T-helper 17 cell (primary cell): ENCODE results near the gene MIA3. TPM values are rescaled to one million over a fixed set of nuclear protein-coding genes. Genes with fewer than 3 reads are reported as not detected.

ENCODE experiments used
- ATAC-seq: fragments of 150-1000 bp; cut with Tn5 transposase; 2 replicates; pipeline ENCODE4 v1.10.0; 2021; ENCODE audit warnings: mild to moderate bottlenecking, moderate library complexity
- DNase-seq, 3 donors: peaks; one replicate each; pipeline versions ENCODE4 v3.0.0 to v3.0.0-alpha.2; 2020 to 2021
- H3K9me3 ChIP-seq: one replicate; pipeline ENCODE4 v1.7.0; 2013; ENCODE audit warnings: low read length, mild to moderate bottlenecking; ENCODE audit not compliant: control insufficient read depth, poor library complexity, severe bottlenecking
- H3K27ac Mint-ChIP-seq: one replicate; pipeline ENCODE4 v1.8.0; 2022; ENCODE audit warnings: mild to moderate bottlenecking, moderate library complexity, mixed read lengths
- H3K27me3 Mint-ChIP-seq: one replicate; pipeline ENCODE4 v1.8.0; 2022; ENCODE audit warnings: mixed read lengths
- H3K36me3 Mint-ChIP-seq: one replicate; pipeline ENCODE4 v1.8.0; 2022; ENCODE audit warnings: low read depth, mixed read lengths
- H3K4me1 Mint-ChIP-seq: one replicate; pipeline ENCODE4 v1.8.0; 2022; ENCODE audit warnings: mild to moderate bottlenecking, mixed read lengths
- H3K4me3 Mint-ChIP-seq: one replicate; pipeline ENCODE4 v1.8.0; 2022; ENCODE audit warnings: mild to moderate bottlenecking, moderate library complexity, mixed read lengths
- total RNA-seq, 4 donors: library from RNA in 2 of 4; stranded (reverse) in 2 of 4; gene quantifications; one replicate each; pipeline ENCODE4 v1.2.3 and lab custom pipeline; 2022 to 2026

Gene MIA3
- total RNA-seq, 2 donors from 2014 or later: 83.2 to 102 TPM

GRCh38 chr1:222629921-222630535, 12.1 kb downstream of the MIA3 start:
- ATAC-seq (no peak), DNase-seq (no peak)
- no peaks in the 10 kb centered on the region for H3K9me3 ChIP-seq
- Mint-ChIP-seq H3K4me3 (no peak overlapping the region), H3K36me3 (peaks cover 11% of the 10 kb centered on the region), H3K4me1 (peaks cover 14% of the 10 kb centered on the region), H3K27me3 (no peaks in the 10 kb centered on the region), H3K27ac (no peak overlapping the region)

GRCh38 chr1:222631611-222632208, 13.8 kb downstream of the MIA3 start:
- DNase-seq (no peak), ATAC-seq (no peak)
- Mint-ChIP-seq H3K36me3 (peaks cover 13% of the 10 kb centered on the region), H3K4me3 (no peak overlapping the region), H3K27ac (peak overlapping the region; percentile 37), H3K27me3 (no peaks in the 10 kb centered on the region), H3K4me1 (peaks cover 15% of the 10 kb centered on the region)
- H3K9me3 ChIP-seq: no peaks in the 10 kb centered on the region

GRCh38 chr1:222632749-222633148, 14.9 kb downstream of the MIA3 start:
- Mint-ChIP-seq H3K4me1 (peaks cover 18% of the 10 kb centered on the region), H3K4me3 (no peak overlapping the region), H3K27ac (peak overlapping the region; percentile 72), H3K36me3 (peaks cover 17% of the 10 kb centered on the region), H3K27me3 (no peaks in the 10 kb centered on the region)
- ATAC-seq (no peak), DNase-seq (no peak)
- no peaks in the 10 kb centered on the region for H3K9me3 ChIP-seq

GRCh38 chr1:222634180-222635013, 16.5 kb downstream of the MIA3 start:
- no peaks in the 10 kb centered on the region for H3K9me3 ChIP-seq
- Mint-ChIP-seq H3K27me3 (no peaks in the 10 kb centered on the region), H3K36me3 (peaks cover 11% of the 10 kb centered on the region), H3K27ac (no peak overlapping the region), H3K4me3 (no peak overlapping the region), H3K4me1 (peaks cover 16% of the 10 kb centered on the region)
- peak in 2 of 3 donors; percentile 10 to 67 for DNase-seq
- peak; percentile 96 for ATAC-seq

DNA sequence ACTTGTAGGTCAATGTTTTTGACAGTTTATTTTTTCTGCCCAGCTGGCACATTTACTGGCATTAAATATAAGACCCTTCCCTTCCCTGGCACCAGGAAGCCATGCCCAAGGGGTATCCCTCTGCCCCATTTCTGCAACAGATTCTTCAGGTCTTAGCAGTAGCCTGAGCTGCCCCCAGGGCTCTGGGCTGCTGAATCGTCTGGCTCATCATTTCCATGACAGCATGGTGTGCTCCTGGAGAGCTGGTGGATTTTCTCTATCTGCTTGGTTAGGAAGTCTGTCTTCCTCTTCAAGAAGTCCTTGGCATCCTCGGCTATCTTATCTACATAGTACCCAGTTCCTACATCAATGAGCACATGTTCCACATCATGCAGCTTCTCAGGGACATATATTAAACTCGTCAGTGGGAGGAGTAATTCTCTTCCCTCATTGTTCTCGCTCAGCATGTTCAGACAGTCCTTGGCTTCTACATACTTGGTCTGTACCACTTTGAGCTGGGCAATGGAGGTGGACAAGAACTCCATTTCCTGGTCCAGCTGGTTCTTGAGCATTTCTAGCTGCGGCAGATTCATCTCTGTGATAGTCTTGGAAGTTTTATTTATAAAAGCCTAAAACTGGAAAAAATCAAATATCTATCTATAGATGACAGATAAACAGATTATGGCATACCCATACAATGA, 23.5 kb downstream of the MIA3 start:
- Mint-ChIP-seq H3K4me1 (peaks cover 28% of the 10 kb centered on the region), H3K27ac (no peak overlapping the region), H3K27me3 (no peaks in the 10 kb centered on the region), H3K4me3 (no peak overlapping the region), H3K36me3 (peaks cover 8% of the 10 kb centered on the region)
- no peaks in the 10 kb centered on the region for H3K9me3 ChIP-seq
- no peak for DNase-seq
- no peak for ATAC-seq

DNA sequence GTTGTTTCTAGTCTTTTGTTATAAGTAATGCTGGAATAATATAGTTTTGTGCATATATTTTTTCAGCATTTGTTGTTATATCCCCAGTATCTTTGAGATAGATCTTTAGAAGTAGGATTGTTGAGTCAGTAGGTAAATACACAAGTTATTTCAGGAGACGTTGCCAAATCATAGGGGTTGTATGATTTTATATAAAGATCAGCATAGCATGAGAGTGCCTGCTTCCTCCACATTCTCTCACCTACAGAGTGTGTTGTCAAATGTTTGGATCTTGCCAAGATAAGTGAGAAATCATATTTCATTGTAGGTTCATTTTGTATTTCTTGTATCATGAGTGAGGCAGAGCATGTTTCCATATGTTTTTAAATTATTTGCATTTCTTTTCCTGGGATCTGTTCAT, 24.6 kb downstream of the MIA3 start:
- DNase-seq (no peak), ATAC-seq (no peak)
- Mint-ChIP-seq H3K36me3 (peaks cover 5% of the 10 kb centered on the region), H3K27me3 (no peaks in the 10 kb centered on the region), H3K4me1 (peaks cover 24% of the 10 kb centered on the region), H3K27ac (no peak overlapping the region), H3K4me3 (no peak overlapping the region)
- no peaks in the 10 kb centered on the region for H3K9me3 ChIP-seq

DNA sequence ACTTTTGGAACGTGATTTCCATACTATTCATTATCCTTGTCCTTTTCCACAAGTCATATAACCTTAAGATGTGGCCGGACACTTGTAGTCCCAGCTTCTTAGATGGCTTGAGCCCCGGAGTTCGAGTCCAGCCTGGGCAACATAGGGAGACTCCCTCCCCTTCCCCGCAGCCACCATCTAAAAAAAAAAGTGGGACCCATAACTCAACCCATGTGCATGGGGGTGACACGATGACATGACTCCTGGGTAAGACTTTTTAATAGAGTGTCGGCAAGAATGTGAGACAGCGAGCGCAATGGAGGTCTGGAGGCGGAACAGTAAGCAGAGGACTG, 25.7 kb downstream of the MIA3 start:
- H3K27me3 Mint-ChIP-seq: no peaks in the 10 kb centered on the region
- H3K4me3 Mint-ChIP-seq: peak overlapping the region; percentile 98
- ATAC-seq (peak; percentile 35), DNase-seq (no peak)
- no peaks in the 10 kb centered on the region for H3K9me3 ChIP-seq
- H3K27ac Mint-ChIP-seq: peak overlapping the region; percentile 100
- peaks cover 7% of the 10 kb centered on the region for H3K36me3 Mint-ChIP-seq
- peaks cover 27% of the 10 kb centered on the region for H3K4me1 Mint-ChIP-seq

GRCh38 chr1:222643938-222644635, 26.2 kb downstream of the MIA3 start:
- H3K9me3 ChIP-seq: no peaks in the 10 kb centered on the region
- DNase-seq (peak; percentile 91 to 96 (median 96)), ATAC-seq (peak; percentile 94)
- Mint-ChIP-seq H3K36me3 (peaks cover 7% of the 10 kb centered on the region), H3K27me3 (no peaks in the 10 kb centered on the region), H3K4me1 (peaks cover 26% of the 10 kb centered on the region), H3K27ac (peak overlapping the region; percentile 100), H3K4me3 (peak overlapping the region; percentile 98)

DNA sequence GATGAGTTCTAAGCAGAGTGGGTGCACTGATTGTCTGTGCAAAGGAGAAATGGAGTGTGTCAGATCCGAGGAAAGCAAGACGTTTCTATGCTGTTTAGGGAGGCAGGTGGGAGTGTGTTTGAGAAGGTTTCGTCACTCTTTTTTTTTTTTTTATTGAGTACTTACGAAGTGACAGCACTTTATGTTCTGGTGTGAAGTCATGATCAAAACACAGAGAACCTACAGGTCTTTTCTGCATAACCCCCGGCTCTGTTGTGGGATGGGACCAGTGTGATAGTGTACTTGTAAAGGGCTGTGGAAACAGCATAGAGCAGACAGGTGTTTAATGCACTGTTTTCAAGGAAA, 26.7 kb downstream of the MIA3 start:
- H3K4me1 Mint-ChIP-seq: peaks cover 25% of the 10 kb centered on the region
- H3K27me3 Mint-ChIP-seq: no peaks in the 10 kb centered on the region
- DNase-seq (no peak), ATAC-seq (peak; percentile 61)
- peak overlapping the region; percentile 98 for H3K4me3 Mint-ChIP-seq
- H3K27ac Mint-ChIP-seq: peak overlapping the region; percentile 100
- peaks cover 7% of the 10 kb centered on the region for H3K36me3 Mint-ChIP-seq
- H3K9me3 ChIP-seq: no peaks in the 10 kb centered on the region

DNA sequence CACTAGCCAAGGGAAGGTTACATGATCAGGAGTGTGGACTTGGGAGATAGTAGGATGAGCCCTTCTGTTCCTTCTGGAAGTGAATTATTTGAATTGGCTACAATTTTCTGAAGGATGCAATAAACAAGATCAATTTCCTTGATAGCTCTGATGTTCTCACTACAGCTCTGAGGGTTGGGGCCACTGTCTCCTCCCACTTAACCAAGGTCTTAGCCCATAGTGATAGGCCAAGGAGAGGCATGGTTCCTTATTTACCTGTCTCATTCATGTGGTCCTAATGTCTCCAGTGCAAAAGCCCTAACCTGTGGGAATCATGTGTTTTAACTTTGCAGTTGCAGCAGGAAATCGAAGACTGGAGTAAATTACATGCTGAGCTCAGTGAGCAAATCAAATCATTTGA, 34.8 kb downstream of the MIA3 start:
- H3K27ac Mint-ChIP-seq: peak overlapping the region; percentile 98
- ATAC-seq (no peak), DNase-seq (no peak)
- H3K9me3 ChIP-seq: no peaks in the 10 kb centered on the region
- no peaks in the 10 kb centered on the region for H3K27me3 Mint-ChIP-seq
- no peak overlapping the region for H3K4me3 Mint-ChIP-seq
- H3K4me1 Mint-ChIP-seq: peaks cover 46% of the 10 kb centered on the region
- H3K36me3 Mint-ChIP-seq: peaks cover 17% of the 10 kb centered on the region

DNA sequence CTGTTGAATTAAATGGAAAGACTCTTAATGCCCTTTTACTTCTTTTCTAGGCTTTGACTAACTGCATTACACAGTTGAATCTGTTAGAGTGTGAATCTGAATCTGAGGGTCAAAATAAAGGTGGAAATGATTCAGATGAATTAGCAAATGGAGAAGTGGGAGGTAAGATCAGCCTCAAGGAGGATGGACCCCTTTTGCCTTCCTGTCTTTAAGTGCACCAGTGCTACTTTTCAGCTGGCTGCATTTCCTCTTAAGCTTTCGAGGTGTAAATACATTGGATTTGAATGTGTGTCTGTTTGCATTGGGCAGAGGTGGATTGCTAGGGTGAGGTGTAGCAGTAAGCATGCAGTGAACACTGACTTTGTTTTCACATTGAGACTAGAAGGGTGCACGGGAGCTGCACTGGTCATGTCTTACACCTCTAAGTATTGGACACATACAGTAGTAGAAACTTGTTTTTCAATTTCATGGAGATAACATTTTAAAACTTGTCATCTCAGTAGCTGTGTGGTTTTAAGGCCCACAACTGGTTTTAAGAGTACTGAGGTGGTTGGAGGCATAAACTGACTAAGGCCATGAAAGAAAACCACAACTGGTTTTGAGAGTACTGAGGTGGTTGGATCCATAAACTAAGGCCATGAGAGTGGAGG, 35.4 kb downstream of the MIA3 start:
- Mint-ChIP-seq H3K4me3 (no peak overlapping the region), H3K4me1 (peaks cover 47% of the 10 kb centered on the region), H3K27ac (peak overlapping the region; percentile 98), H3K36me3 (peaks cover 16% of the 10 kb centered on the region), H3K27me3 (no peaks in the 10 kb centered on the region)
- H3K9me3 ChIP-seq: no peaks in the 10 kb centered on the region
- ATAC-seq (no peak), DNase-seq (no peak)

- peaks cover 18% of the 10 kb centered on the region for H3K36me3 Mint-ChIP-seq
- peaks cover 47% of the 10 kb centered on the region for H3K4me1 Mint-ChIP-seq
- no peaks in the 10 kb centered on the region for H3K9me3 ChIP-seq
- H3K27me3 Mint-ChIP-seq: no peaks in the 10 kb centered on the region
- peak overlapping the region; percentile 75 for H3K4me3 Mint-ChIP-seq
- DNase-seq (peak; percentile 51 to 68 (median 56)), ATAC-seq (peak; percentile 98)
- peak overlapping the region; percentile 98 for H3K27ac Mint-ChIP-seq
Observed at GRCh38 chr1:222654849-222655248, 37.0 kb downstream of the MIA3 start.
